Left ventricle myocardium superior (tissue), 1 donor: ENCODE results near the gene MFAP3L. TPM values are rescaled to one million over a fixed set of nuclear protein-coding genes. Genes with fewer than 3 reads are reported as not detected.
"Not testable (repeated sequence)": the region's sequence is repeated elsewhere in the genome, so short reads cannot be mapped to it uniquely, and the experiment has no call there.

Experiments
- ATAC-seq: fragments of 200-7000 bp; cut with Tn5 transposase; one replicate; pipeline ENCODE4 v1.9.1; 2020; ENCODE audit warnings: mild to moderate bottlenecking, moderate library complexity
- DNase-seq: peaks from one replicate; pipeline ENCODE4 v3.0.0-alpha.2; 2020
- intact Hi-C: fragments of 100-400 bp; cut with micrococcal nuclease; formaldehyde crosslinking; loops from one replicate; pipeline ENCODE4 v1.11.0; 2022
- long read RNA-seq: library from polyadenylated mRNA; unstranded; transcript quantifications from one replicate; pipeline ENCODE4 v2.0.0, GENCODE V29; 2021
- total RNA-seq: library from RNA; stranded (reverse); fragmentation: NEBNext Ultra II Directional; extraction: Animal tissue kit (Norgen Biotek cat#: 25700); gene quantifications from one replicate; pipeline ENCODE4 v1.2.1, GENCODE V29; 2021
- donor health status: DM: no; HTN: yes; CAD: no; lungs with severe emphysema.

MFAP3L gene
- 3.9 TPM for total RNA-seq
- long read RNA-seq, partial matches to known transcripts, result 0 of 2 reads
- long read RNA-seq, other reads (novel, unspliced or antisense), result 2 of 2 reads

GRCh38 chr4:170026253-170027021 is at the start of gene MFAP3L:
TSS of gene MFAP3L (minus strand) at chr4:170026395. CDS start at chr4:170005877, 20,518 bp downstream.
- intact Hi-C loops, result no loop called here
- peak; percentile 97 for ATAC-seq
- peak; percentile 95 for DNase-seq

- no peak for DNase-seq
- intact Hi-C loops, result no loop called here
- no peak for ATAC-seq
Observed at GRCh38 chr4:170071196-170071595, 45.0 kb upstream of the MFAP3L start.

- DNase-seq, result no peak
- intact Hi-C loops, result no loop called here
- ATAC-seq, result no peak
Observed at GRCh38 chr4:170068438-170069128, 42.4 kb upstream of the MFAP3L start.

- ATAC-seq (no peak), DNase-seq (no peak)
- intact Hi-C loops, result no loop called here
Observed at GRCh38 chr4:170059421-170059820, 33.2 kb upstream of the MFAP3L start.

GRCh38 chr4:170058826-170059225 is 32.6 kb upstream of the MFAP3L start:
- no peak for ATAC-seq
- no peak for DNase-seq
- intact Hi-C loops, result no loop called here

GRCh38 chr4:170057866-170058265 is 31.7 kb upstream of the MFAP3L start:
- intact Hi-C loops, result no loop called here
- DNase-seq (no peak), ATAC-seq (no peak)

- no peak for DNase-seq
- ATAC-seq, result no peak
- intact Hi-C loops, result no loop called here
Observed at GRCh38 chr4:170052919-170053318, 26.7 kb upstream of the MFAP3L start.

- ATAC-seq (no peak), DNase-seq (no peak)
- intact Hi-C loops, result no loop called here
Observed at GRCh38 chr4:170051402-170051801, 25.2 kb upstream of the MFAP3L start.

- intact Hi-C loops, result loop anchor here (5.0 kb wide), 1 partner anchor 237 kb away; no protein-coding TSS in a partner anchor
- no peak for ATAC-seq
- no peak for DNase-seq
Observed at GRCh38 chr4:170049766-170050165, 23.6 kb upstream of the MFAP3L start.

GRCh38 chr4:170047771-170048354 is 21.7 kb upstream of the MFAP3L start:
- peak; percentile 31 for DNase-seq
- ATAC-seq, result no peak

GRCh38 chr4:170046156-170046555 is 20.0 kb upstream of the MFAP3L start:
- ATAC-seq, DNase-seq: not testable (repeated sequence)
- intact Hi-C loops, result loop anchor here (5.0 kb wide), 1 partner anchor 234 kb away; no protein-coding TSS in a partner anchor

More at GRCh38 chr4:170047771-170048354, 21.7 kb upstream of the MFAP3L start:
- intact Hi-C loops, result loop anchor here (5.0 kb wide), 1 partner anchor 236 kb away; no protein-coding TSS in a partner anchor

- ATAC-seq (no peak), DNase-seq (no peak)
- intact Hi-C loops, result no loop called here
Observed at GRCh38 chr4:170040031-170040680, 14.0 kb upstream of the MFAP3L start.

- intact Hi-C loops, result no loop called here
- DNase-seq (no peak), ATAC-seq (no peak)
Observed at GRCh38 chr4:170038769-170039168, 12.6 kb upstream of the MFAP3L start.

- no peak for ATAC-seq
- intact Hi-C loops, result no loop called here
- no peak for DNase-seq
Observed at GRCh38 chr4:170038232-170038631, 12.0 kb upstream of the MFAP3L start.

GRCh38 chr4:170037481-170037880 is 11.3 kb upstream of the MFAP3L start:
- DNase-seq (no peak), ATAC-seq (no peak)
- intact Hi-C loops, result no loop called here

- ATAC-seq (no peak), DNase-seq (no peak)
- intact Hi-C loops, result no loop called here
Observed at GRCh38 chr4:170035845-170036244, 9.7 kb upstream of the MFAP3L start.

- no peak for ATAC-seq
- intact Hi-C loops, result no loop called here
- no peak for DNase-seq
Observed at GRCh38 chr4:170035231-170035630, 9.0 kb upstream of the MFAP3L start.

- DNase-seq, result no peak
- ATAC-seq, result no peak
- intact Hi-C loops, result no loop called here
Observed at GRCh38 chr4:170033999-170034398, 7.8 kb upstream of the MFAP3L start.

GRCh38 chr4:170030121-170030520 is 3.9 kb upstream of the MFAP3L start:
- intact Hi-C loops, result no loop called here
- ATAC-seq, result no peak
- no peak for DNase-seq
